ENCODE results near the gene ATP10A.

The ATP10A gene

GRCh38 chr15:25670621-25671020, 192.5 kb downstream of the ATP10A start:
- TF ChIP-seq CTCF (IDR thresholded peaks at IDR 0.05): no peak

GRCh38 chr15:25670025-25670554, 193.0 kb downstream of the ATP10A start:
- no peak for TF ChIP-seq CTCF (IDR thresholded peaks at IDR 0.05)

- no peak for TF ChIP-seq CTCF (IDR thresholded peaks at IDR 0.05)
Observed at GRCh38 chr15:25668901-25669300, 194.2 kb downstream of the ATP10A start.

GRCh38 chr15:25668236-25668795, 194.8 kb downstream of the ATP10A start:
- TF ChIP-seq CTCF (IDR thresholded peaks at IDR 0.05): no peak

GRCh38 chr15:25667829-25668228, 195.3 kb downstream of the ATP10A start:
- no peak for TF ChIP-seq CTCF (IDR thresholded peaks at IDR 0.05)

GRCh38 chr15:25665913-25666312, 197.2 kb downstream of the ATP10A start:
- TF ChIP-seq CTCF (IDR thresholded peaks at IDR 0.05): no peak

- no peak for TF ChIP-seq CTCF (IDR thresholded peaks at IDR 0.05)
Observed at GRCh38 chr15:25664761-25665160, 198.4 kb downstream of the ATP10A start.

- no peak for TF ChIP-seq CTCF (IDR thresholded peaks at IDR 0.05)
Observed at GRCh38 chr15:25663515-25663914, 199.6 kb downstream of the ATP10A start.

Measured in LNCAP (cell line).